GM13976 (cell line): ENCODE measurements around the gene IFITM5.

Experiments used
- DNase-seq: peaks from one replicate; pipeline ENCODE4 v3.0.0; 2012; ENCODE audit warnings: low spot score
- CTCF ChIP-seq: IDR thresholded peaks from 2 replicates; pipeline ENCODE4 v1.5.1; 2012; ENCODE audit warnings: borderline replicate concordance, mild to moderate bottlenecking; ENCODE audit not compliant: insufficient read depth; ENCODE audit errors: extremely low read depth, missing control alignments, control extremely low read depth
- in situ Hi-C: fragments of 300-500 bp; cut with MboI; formaldehyde crosslinking; loops from one replicate; pipeline ENCODE4 v1.12.0; 2022; ENCODE audit warnings: low sequenced_read_pairs, mixed read lengths, inconsistent platforms; ENCODE audit not compliant: unreplicated experiment

The IFITM5 gene

GRCh38 chr11:304915-305843, 5.9 kb upstream of the IFITM5 start:
- peak; percentile 77 for DNase-seq
- peak; percentile 62 for TF ChIP-seq CTCF
- in situ Hi-C loops = no loop called here

- no peak for TF ChIP-seq CTCF
- no peak for DNase-seq
- in situ Hi-C loops = no loop called here
Measured at GRCh38 chr11:304061-304506, 4.8 kb upstream of the IFITM5 start.

GRCh38 chr11:303363-303762, 4.0 kb upstream of the IFITM5 start:
- in situ Hi-C loops = no loop called here
- TF ChIP-seq CTCF = no peak
- DNase-seq = peak; percentile 82

GRCh38 chr11:299951-300735, 817 bp upstream of the IFITM5 start:
- no peak for TF ChIP-seq CTCF
- peak; percentile 58 for DNase-seq
- in situ Hi-C loops = no loop called here

GRCh38 chr11:298406-299065, 790 bp downstream of the IFITM5 start:
- TF ChIP-seq CTCF = no peak
- in situ Hi-C loops = no loop called here
- DNase-seq = no peak
